ENCODE measurements around the gene COBL.

DNA sequence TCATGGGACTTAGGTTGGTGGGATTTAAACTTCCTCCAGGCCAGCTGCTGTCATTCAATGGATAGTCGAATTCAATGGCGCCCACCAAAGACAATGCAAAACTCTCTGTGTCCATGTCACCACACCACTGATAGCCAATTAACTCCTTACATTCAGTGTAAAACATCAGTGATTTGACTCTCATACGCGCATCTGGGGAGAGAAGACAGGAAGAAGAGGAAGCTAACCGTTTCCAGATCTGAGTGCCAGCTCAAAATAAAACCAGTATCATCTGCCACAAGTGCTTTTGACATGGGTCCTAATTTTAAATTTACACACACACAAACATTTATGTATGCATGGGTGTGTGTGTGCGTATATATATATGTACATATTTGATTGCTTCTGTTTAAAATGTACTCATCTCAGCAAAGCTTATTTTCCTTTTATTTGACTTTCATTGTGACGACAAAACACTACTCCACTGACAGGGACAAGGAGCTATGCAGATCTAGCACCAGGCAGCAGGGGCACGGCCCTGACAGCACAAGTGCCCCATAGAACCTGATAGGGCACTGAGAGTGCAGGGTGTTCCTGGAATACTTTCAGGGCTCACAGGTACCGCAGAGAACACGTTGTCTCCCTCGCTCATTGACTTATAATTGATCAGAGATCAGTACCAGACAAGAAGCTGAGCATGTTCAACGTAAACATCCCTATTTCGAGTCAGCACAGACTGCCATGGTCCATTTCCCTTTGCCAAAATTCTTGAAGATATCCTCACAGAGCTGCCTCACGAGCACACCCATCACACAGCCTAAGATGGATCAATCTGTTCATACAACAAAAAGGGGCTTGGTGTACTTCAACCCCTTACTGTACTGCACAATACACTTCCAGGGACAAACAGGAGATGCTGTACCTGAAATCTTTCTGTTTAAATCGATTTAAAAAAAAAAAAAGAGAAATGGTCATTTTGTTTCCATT lies 176.1 kb downstream of the COBL start:
- TF ChIP-seq, protein P1, sequence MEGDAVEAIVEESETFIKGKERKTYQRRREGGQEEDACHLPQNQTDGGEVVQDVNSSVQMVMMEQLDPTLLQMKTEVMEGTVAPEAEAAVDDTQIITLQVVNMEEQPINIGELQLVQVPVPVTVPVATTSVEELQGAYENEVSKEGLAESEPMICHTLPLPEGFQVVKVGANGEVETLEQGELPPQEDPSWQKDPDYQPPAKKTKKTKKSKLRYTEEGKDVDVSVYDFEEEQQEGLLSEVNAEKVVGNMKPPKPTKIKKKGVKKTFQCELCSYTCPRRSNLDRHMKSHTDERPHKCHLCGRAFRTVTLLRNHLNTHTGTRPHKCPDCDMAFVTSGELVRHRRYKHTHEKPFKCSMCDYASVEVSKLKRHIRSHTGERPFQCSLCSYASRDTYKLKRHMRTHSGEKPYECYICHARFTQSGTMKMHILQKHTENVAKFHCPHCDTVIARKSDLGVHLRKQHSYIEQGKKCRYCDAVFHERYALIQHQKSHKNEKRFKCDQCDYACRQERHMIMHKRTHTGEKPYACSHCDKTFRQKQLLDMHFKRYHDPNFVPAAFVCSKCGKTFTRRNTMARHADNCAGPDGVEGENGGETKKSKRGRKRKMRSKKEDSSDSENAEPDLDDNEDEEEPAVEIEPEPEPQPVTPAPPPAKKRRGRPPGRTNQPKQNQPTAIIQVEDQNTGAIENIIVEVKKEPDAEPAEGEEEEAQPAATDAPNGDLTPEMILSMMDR (IDR thresholded peaks at IDR 0.05; ENCODE audit: extremely low read depth in 1 of 2, insufficient read depth in 1 of 2, low read depth in 1 of 2, low read length in 2 of 2) = no peak
- TF ChIP-seq EZH2 (IDR thresholded peaks at IDR 0.05; ENCODE audit: borderline replicate concordance, low read depth, low read length, severe bottlenecking) (no peak), MYC (IDR thresholded peaks at IDR 0.05; ENCODE audit: low read depth, low read length) (no peak)
